ENCODE results near the gene ATXN1. TPM values are rescaled to one million over a fixed set of nuclear protein-coding genes. Genes with fewer than 3 reads are reported as not detected.

ATXN1 gene
- total and polyA plus RNA-seq, 7 experiments from 2014 or later, result 1.5 to 82.7 (median 42.4) TPM

DNA sequence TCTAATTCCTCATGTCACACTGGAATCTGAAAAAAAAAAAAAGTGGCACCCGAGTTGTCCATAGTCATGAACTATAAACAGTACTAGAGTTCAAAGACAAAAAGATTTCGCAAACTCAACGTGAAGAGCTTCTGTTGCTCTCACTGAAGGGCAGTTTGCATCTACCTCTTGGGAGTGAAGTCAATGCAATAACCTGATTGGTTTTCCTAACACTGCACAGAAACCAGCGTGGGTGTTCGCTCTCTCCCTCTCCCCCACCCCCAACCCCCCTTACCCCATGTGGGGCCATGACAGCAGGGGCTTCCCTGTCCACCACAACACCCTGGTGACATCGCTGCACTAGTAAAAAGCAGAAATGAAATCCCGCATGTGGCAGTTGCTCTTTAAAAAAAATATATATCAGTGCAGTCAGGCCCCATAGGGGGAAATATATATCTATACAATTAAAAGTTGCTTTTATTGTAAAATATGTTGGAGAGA, 456.0 kb downstream of the ATXN1 start:
- H3K27ac Mint-ChIP-seq, result no peak overlapping the region

DNA sequence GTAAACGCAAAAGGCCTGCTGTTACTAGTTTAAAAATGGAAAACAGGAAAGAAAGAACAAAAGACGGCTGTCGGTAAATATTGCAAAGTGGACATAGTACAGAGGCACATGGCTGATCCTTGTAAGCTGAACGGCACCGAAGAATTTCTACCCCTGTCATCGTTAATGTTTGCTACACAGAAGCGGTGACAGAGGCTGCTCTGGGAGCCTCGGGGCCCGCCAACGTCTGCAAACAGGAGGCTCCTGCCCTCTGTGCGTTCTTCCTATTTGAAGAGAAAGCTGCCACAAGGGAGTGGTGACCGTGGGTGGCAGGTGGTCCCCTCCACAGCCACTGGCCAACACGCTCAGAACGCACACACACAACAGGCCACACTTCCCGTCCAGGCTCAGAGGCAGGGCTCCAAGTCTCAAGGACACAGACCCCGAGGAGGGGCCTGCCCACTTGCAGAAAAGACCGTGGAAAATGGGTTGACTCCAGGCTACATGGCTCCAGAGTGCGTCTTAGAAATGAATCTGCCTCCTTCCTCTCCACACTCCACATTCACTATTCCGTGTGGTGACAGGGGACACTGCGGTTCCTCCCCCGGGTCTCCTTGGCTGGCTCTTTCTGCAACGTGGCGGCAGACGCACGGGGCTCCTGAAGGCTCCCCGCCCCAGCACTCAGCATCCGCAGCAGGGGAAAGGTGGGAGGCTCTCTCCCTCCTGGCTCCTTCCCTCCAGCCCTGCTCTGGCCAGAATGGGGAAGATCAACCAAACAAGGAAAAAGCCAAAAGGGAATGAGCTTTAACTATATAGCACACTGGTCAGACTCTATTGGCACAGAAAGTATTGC, 458.3 kb downstream of the ATXN1 start:
- no peak overlapping the region for H3K4me3 Mint-ChIP-seq
- Histone ChIP-seq H3K4me1 (ENCODE audit: control insufficient read depth in 2 of 2, insufficient read depth in 2 of 2, low read length in 2 of 2) (no peaks in the 10 kb centered on the region), H3K27me3 (ENCODE audit: control insufficient read depth in 2 of 2, insufficient read depth in 2 of 2, low read length in 2 of 2) (no peaks in the 10 kb centered on the region), H3K4me3 (ENCODE audit: low read length) (no peak overlapping the region), H3K9me3 (ENCODE audit: control insufficient read depth in 2 of 3, low read length in 3 of 3) (no peaks in the 10 kb centered on the region), H3K27ac (ENCODE audit: low read depth, low read length) (no peak overlapping the region), H3K36me3 (ENCODE audit: control insufficient read depth in 2 of 3, insufficient read depth in 3 of 3, low read length in 3 of 3) (no peaks in the 10 kb centered on the region)
- no peaks in the 10 kb centered on the region for H3K4me1 Mint-ChIP-seq
- H3K36me3 Mint-ChIP-seq, result peaks cover 3 to 30% (median 11%) of the 10 kb centered on the region in 5 donors
- no peaks in the 10 kb centered on the region for H3K9me3 Mint-ChIP-seq
- ATAC-seq, result no peak
- H3K27me3 Mint-ChIP-seq, result no peaks in the 10 kb centered on the region
- no peak for DNase-seq
- intact Hi-C loops (cut with micrococcal nuclease), result no loop called here
- POLR2A ChIA-PET, result no interaction called here
- no peak overlapping the region for H3K27ac Mint-ChIP-seq
- CTCF ChIA-PET, result interaction anchor here (0.7 kb wide), 1 partner anchor 27 kb away, joined by 3 read pairs; no protein-coding TSS in a partner anchor

More for the DNA sequence above, 456.0 kb downstream of the ATXN1 start:
- Mint-ChIP-seq H3K36me3 (peaks cover 8 to 38% (median 17%) of the 10 kb centered on the region in 5 donors), H3K4me1 (no peaks in the 10 kb centered on the region), H3K4me3 (no peak overlapping the region), H3K27me3 (no peaks in the 10 kb centered on the region), H3K9me3 (no peaks in the 10 kb centered on the region)
- Histone ChIP-seq H3K4me3 (ENCODE audit: low read length) (no peak overlapping the region), H3K27ac (ENCODE audit: low read depth, low read length) (no peak overlapping the region), H3K4me1 (ENCODE audit: control insufficient read depth in 2 of 2, insufficient read depth in 2 of 2, low read length in 2 of 2) (no peaks in the 10 kb centered on the region), H3K27me3 (ENCODE audit: control insufficient read depth in 2 of 2, insufficient read depth in 2 of 2, low read length in 2 of 2) (no peaks in the 10 kb centered on the region), H3K36me3 (ENCODE audit: control insufficient read depth in 2 of 3, insufficient read depth in 3 of 3, low read length in 3 of 3) (no peaks in the 10 kb centered on the region), H3K9me3 (ENCODE audit: control insufficient read depth in 2 of 3, low read length in 3 of 3) (no peaks in the 10 kb centered on the region)
- CTCF ChIA-PET, result no interaction called here
- DNase-seq (no peak), ATAC-seq (peak; percentile 63)
- intact Hi-C loops (cut with micrococcal nuclease), result no loop called here
- POLR2A ChIA-PET, result no interaction called here

DNA sequence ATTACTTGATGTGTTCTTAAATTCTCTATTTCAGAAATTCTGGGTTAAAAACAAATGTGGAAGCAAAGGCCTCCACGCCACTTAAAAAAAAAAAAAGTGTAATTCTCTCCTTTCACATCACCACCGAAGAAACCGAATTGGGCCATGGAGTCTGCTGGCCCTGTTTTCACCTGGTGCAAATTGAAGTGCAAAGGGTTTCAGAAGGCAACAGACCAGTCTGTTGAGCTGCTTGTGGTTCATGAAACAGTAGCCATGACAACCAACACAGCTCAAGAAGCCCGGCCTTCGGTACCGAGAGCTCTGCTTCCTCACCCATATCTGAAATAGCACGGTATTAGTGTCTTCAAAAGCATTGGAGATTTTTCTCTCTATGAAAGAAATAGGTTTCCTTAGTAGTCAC, 459.7 kb downstream of the ATXN1 start:
- Mint-ChIP-seq H3K27me3 (no peaks in the 10 kb centered on the region), H3K4me3 (no peak overlapping the region), H3K36me3 (peaks cover 1 to 24% (median 7%) of the 10 kb centered on the region in 5 donors), H3K27ac (no peak overlapping the region), H3K9me3 (no peaks in the 10 kb centered on the region), H3K4me1 (no peaks in the 10 kb centered on the region)
- intact Hi-C loops (cut with micrococcal nuclease), result no loop called here
- Histone ChIP-seq H3K9me3 (ENCODE audit: control insufficient read depth in 2 of 3, low read length in 3 of 3) (no peaks in the 10 kb centered on the region), H3K27me3 (ENCODE audit: control insufficient read depth in 2 of 2, insufficient read depth in 2 of 2, low read length in 2 of 2) (no peaks in the 10 kb centered on the region), H3K4me3 (ENCODE audit: low read length) (no peak overlapping the region), H3K4me1 (ENCODE audit: control insufficient read depth in 2 of 2, insufficient read depth in 2 of 2, low read length in 2 of 2) (no peaks in the 10 kb centered on the region), H3K36me3 (ENCODE audit: control insufficient read depth in 2 of 3, insufficient read depth in 3 of 3, low read length in 3 of 3) (no peaks in the 10 kb centered on the region), H3K27ac (ENCODE audit: low read depth, low read length) (no peak overlapping the region)
- ChIA-PET CTCF (no interaction called here), POLR2A (interaction anchor here (0.7 kb wide), 1 partner anchor 48 kb away, joined by 3 read pairs; no protein-coding TSS in a partner anchor)
- ATAC-seq (no peak), DNase-seq (no peak)

DNA sequence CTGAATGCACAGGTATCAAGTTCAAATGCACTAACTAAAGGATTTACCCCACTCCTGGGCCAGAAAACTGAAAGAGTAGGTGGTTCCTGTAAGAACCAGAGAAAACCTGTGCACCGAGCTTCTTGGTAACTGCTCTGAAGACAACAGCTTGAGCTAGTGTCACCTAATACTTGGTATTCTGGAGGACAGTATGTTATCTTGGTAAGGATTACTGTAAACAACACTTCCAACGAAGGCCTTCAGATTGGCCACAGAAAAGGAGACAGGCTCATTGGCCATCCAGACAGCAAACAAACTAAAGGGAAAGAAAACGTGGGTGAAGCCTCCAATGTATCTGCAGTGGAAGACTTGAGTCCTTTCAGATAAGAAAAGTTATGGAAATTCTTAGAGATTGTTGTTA, 461.4 kb downstream of the ATXN1 start:
- DNase-seq (no peak), ATAC-seq (no peak)
- Mint-ChIP-seq H3K27me3 (no peaks in the 10 kb centered on the region), H3K36me3 (peaks cover 0 to 13% (median 7%) of the 10 kb centered on the region in 5 donors), H3K27ac (peak overlapping the region in 1 of 9 donors; percentile 5), H3K9me3 (peaks cover 0 to 2% (median 0%) of the 10 kb centered on the region in 11 donors), H3K4me3 (no peak overlapping the region), H3K4me1 (no peaks in the 10 kb centered on the region)
- Histone ChIP-seq H3K4me1 (ENCODE audit: control insufficient read depth in 2 of 2, insufficient read depth in 2 of 2, low read length in 2 of 2) (no peaks in the 10 kb centered on the region), H3K36me3 (ENCODE audit: control insufficient read depth in 2 of 3, insufficient read depth in 3 of 3, low read length in 3 of 3) (no peaks in the 10 kb centered on the region), H3K4me3 (ENCODE audit: low read length) (no peak overlapping the region), H3K9me3 (ENCODE audit: control insufficient read depth in 2 of 3, low read length in 3 of 3) (no peaks in the 10 kb centered on the region), H3K27me3 (ENCODE audit: control insufficient read depth in 2 of 2, insufficient read depth in 2 of 2, low read length in 2 of 2) (no peaks in the 10 kb centered on the region), H3K27ac (ENCODE audit: low read depth, low read length) (no peak overlapping the region)
- intact Hi-C loops (cut with micrococcal nuclease), result no loop called here
- ChIA-PET POLR2A (no interaction called here), CTCF (no interaction called here)

DNA sequence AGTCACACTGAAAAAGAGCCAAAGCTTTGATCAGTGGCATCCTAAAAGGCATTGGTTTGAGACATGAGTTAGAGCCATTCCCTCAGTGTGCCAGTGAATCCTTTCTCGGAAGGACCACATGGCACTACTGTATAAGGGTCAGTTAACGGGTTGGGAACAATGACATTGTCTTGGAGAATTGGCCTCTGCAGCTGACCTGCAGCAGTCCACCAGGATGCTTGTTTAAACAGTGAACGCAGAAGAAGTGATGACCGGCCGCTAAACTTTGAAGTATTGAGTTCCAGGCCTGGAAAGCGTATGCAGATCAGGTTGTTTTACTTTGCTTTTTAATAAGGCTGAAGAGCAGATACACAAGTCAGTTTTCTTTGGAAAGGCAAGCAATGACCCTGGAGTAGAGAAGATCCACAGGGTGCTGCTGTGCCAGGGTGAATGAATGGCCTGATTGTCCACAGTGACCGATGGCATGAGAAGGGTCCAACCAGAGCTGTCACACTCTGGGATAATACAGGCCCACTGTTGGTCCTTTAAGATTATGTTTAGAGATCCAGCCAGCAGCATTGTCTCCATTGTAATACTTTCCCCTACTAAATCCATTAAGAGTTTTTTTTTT, 465.1 kb downstream of the ATXN1 start:
- ATAC-seq (no peak), DNase-seq (no peak)
- H3K4me1 ChIP-seq (ENCODE audit: control insufficient read depth in 2 of 2, insufficient read depth in 2 of 2, low read length in 2 of 2), result no peaks in the 10 kb centered on the region
- peaks cover 0 to 2% (median 0%) of the 10 kb centered on the region in 5 donors for H3K36me3 Mint-ChIP-seq
- no peak overlapping the region for H3K4me3 Mint-ChIP-seq
- intact Hi-C loops (cut with micrococcal nuclease), result no loop called here
- peaks cover 0 to 2% (median 0%) of the 10 kb centered on the region in 11 donors for H3K9me3 Mint-ChIP-seq
- no peaks in the 10 kb centered on the region for H3K36me3 ChIP-seq (ENCODE audit: control insufficient read depth in 2 of 3, insufficient read depth in 3 of 3, low read length in 3 of 3)
- no peak overlapping the region for H3K4me3 ChIP-seq (ENCODE audit: low read length)
- POLR2A ChIA-PET, result no interaction called here
- H3K9me3 ChIP-seq (ENCODE audit: control insufficient read depth in 2 of 3, low read length in 3 of 3), result no peaks in the 10 kb centered on the region
- no peak overlapping the region for H3K27ac ChIP-seq (ENCODE audit: low read depth, low read length)
- H3K27me3 ChIP-seq (ENCODE audit: control insufficient read depth in 2 of 2, insufficient read depth in 2 of 2, low read length in 2 of 2), result no peaks in the 10 kb centered on the region
- peaks cover 0 to 1% (median 0%) of the 10 kb centered on the region in 7 donors for H3K4me1 Mint-ChIP-seq
- CTCF ChIA-PET, result no interaction called here
- H3K27ac Mint-ChIP-seq, result peak overlapping the region in 1 of 9 donors; percentile 26
- H3K27me3 Mint-ChIP-seq, result no peaks in the 10 kb centered on the region

DNA sequence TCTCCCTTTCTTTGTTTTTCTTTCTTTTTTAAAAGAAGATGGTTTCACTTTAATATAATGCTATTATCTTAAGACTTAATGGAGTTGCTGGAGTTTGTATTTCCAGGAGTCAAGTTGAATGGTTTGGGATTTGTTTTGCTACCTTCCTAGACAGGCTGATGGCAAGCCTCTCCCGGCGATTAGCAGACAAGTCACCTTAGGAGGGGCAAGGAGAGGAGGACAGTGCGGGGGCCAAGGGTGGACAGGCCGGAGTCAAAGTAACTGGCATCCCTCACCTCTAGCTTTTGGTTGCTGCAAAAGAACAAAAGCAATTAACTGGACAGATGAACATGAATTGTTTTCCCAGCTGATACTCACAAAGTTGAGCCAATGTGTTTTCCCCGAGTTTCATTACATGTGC, 465.8 kb downstream of the ATXN1 start:
- Mint-ChIP-seq H3K36me3 (no peaks in the 10 kb centered on the region), H3K4me1 (peaks cover 0 to 1% (median 0%) of the 10 kb centered on the region in 7 donors), H3K27ac (no peak overlapping the region), H3K9me3 (peaks cover 0 to 2% (median 0%) of the 10 kb centered on the region in 11 donors), H3K27me3 (no peaks in the 10 kb centered on the region), H3K4me3 (no peak overlapping the region)
- ATAC-seq (no peak), DNase-seq (no peak)
- intact Hi-C loops (cut with micrococcal nuclease), result no loop called here
- H3K4me1 ChIP-seq (ENCODE audit: control insufficient read depth in 2 of 2, insufficient read depth in 2 of 2, low read length in 2 of 2), result no peaks in the 10 kb centered on the region
- H3K27ac ChIP-seq (ENCODE audit: low read depth, low read length), result no peak overlapping the region
- ChIA-PET POLR2A (no interaction called here), CTCF (no interaction called here)
- H3K9me3 ChIP-seq (ENCODE audit: control insufficient read depth in 2 of 3, low read length in 3 of 3), result no peaks in the 10 kb centered on the region
- no peaks in the 10 kb centered on the region for H3K36me3 ChIP-seq (ENCODE audit: control insufficient read depth in 2 of 3, insufficient read depth in 3 of 3, low read length in 3 of 3)
- H3K4me3 ChIP-seq (ENCODE audit: low read length), result no peak overlapping the region
- H3K27me3 ChIP-seq (ENCODE audit: control insufficient read depth in 2 of 2, insufficient read depth in 2 of 2, low read length in 2 of 2), result no peaks in the 10 kb centered on the region
